A673 (cell line): ENCODE measurements around the gene ARPP21.

Experiments used
- CTCF ChIP-seq: fragments of 300-800, 200-600 bp; sonication (generic); conservative IDR thresholded peaks from 2 replicates; pipeline ENCODE4 v1.5.1; 2017; ENCODE audit warnings: low read depth, mild to moderate bottlenecking, antibody characterized with exemption, low read length, moderate library complexity, mixed read lengths
- EZH2 ChIP-seq: fragments of 200-600 bp; sonication (generic); IDR thresholded peaks from 2 replicates; pipeline ENCODE4 v1.6.1; 2017; ENCODE audit warnings: borderline replicate concordance, low read depth, mild to moderate bottlenecking, mixed read lengths, antibody characterized with exemption, low read length; ENCODE audit not compliant: poor library complexity, severe bottlenecking

GRCh38 chr3:35666888-35667287, 27.6 kb downstream of the ARPP21 start:
- no peak for TF ChIP-seq CTCF
- TF ChIP-seq EZH2: no peak
